HepG2 (cell line): ENCODE data around the gene URGCP.

Experiments
- ARNTL ChIP-seq: sonication (generic); formaldehyde crosslinking; IDR thresholded peaks from 2 replicates; pipeline ENCODE4 v1.4.0; 2020; ENCODE audit warnings: mild to moderate bottlenecking, missing genetic modification reagents
- CBX1 ChIP-seq: IDR thresholded peaks from one replicate; pipeline ENCODE4 v1.6.1; 2016; ENCODE audit warnings: antibody characterized with exemption, low read depth
- CTCF ChIP-seq: sonication (generic); formaldehyde crosslinking; IDR thresholded peaks from 2 replicates; pipeline ENCODE4 v1.5.0; 2020; ENCODE audit warnings: mild to moderate bottlenecking, missing genetic modification reagents, moderate library complexity
- HBP1 ChIP-seq: IDR thresholded peaks from 2 replicates; pipeline ENCODE4 v1.6.1; 2016; ENCODE audit warnings: low read depth, control low read depth
- KDM4B ChIP-seq: sonication (generic); formaldehyde crosslinking; IDR thresholded peaks from 2 replicates; pipeline ENCODE4 v1.4.0; 2020; ENCODE audit warnings: missing genetic modification reagents
- MEIS2 ChIP-seq: sonication (generic); formaldehyde crosslinking; IDR thresholded peaks from 2 replicates; pipeline ENCODE4 v1.9.0; 2021; ENCODE audit warnings: mild to moderate bottlenecking, missing genetic modification reagents
- NFE2L2 ChIP-seq: fragments of 150-350 bp; IDR thresholded peaks from 2 replicates; pipeline ENCODE4 v1.6.1; 2014; ENCODE audit warnings: low read length
- PHF8 ChIP-seq: sonication (generic); formaldehyde crosslinking; IDR thresholded peaks from 2 replicates; pipeline ENCODE4 v1.5.0; 2020; ENCODE audit warnings: missing genetic modification reagents
- SP4 ChIP-seq: sonication (generic); formaldehyde crosslinking; IDR thresholded peaks from 2 replicates; pipeline ENCODE4 v1.8.1; 2023; ENCODE audit warnings: mild to moderate bottlenecking, missing genetic modification reagents
- TRAFD1 ChIP-seq: sonication (generic); formaldehyde crosslinking; IDR thresholded peaks from 2 replicates; pipeline ENCODE4 v1.5.1; 2020; ENCODE audit warnings: missing genetic modification reagents, mild to moderate bottlenecking, borderline replicate concordance
- ZBTB1 ChIP-seq: sonication (generic); formaldehyde crosslinking; IDR thresholded peaks from 2 replicates; pipeline ENCODE4 v1.4.0; 2020; ENCODE audit warnings: missing genetic modification reagents, borderline replicate concordance
- ZBTB10 ChIP-seq: sonication (generic); formaldehyde crosslinking; IDR thresholded peaks from 2 replicates; pipeline ENCODE4 v1.4.0; 2020; ENCODE audit warnings: missing genetic modification reagents, borderline replicate concordance
- ZBTB7A ChIP-seq: sonication (generic); formaldehyde crosslinking; IDR thresholded peaks from 2 replicates; pipeline ENCODE4 v1.8.0; 2022; ENCODE audit warnings: mild to moderate bottlenecking, missing genetic modification reagents

GRCh38 chr7:43942250-43942649 is 35.9 kb upstream of the URGCP start:
- TF ChIP-seq HBP1 (CRISPR knock-in tag) (no peak), MEIS2 (CRISPR knock-in tag) (no peak), ZBTB10 (CRISPR knock-in tag) (no peak), CTCF (CRISPR knock-in tag) (no peak), ZBTB1 (CRISPR knock-in tag) (no peak), KDM4B (CRISPR knock-in tag) (no peak), SP4 (CRISPR knock-in tag) (no peak), PHF8 (CRISPR knock-in tag) (no peak), CBX1 (no peak), ZBTB7A (no peak), ARNTL (no peak), NFE2L2 (no peak), TRAFD1 (CRISPR knock-in tag) (no peak)
